HepG2 (cell line): ENCODE results near the gene HES1. TPM values are rescaled to one million over a fixed set of nuclear protein-coding genes. Genes with fewer than 3 reads are reported as not detected.

Experiments used
- AGO2 ChIP-seq: fragments of 200-400 bp; formaldehyde crosslinking; optimal IDR thresholded peaks from 2 replicates; pipeline ENCODE3; 2017; ENCODE audit warnings: mild to moderate bottlenecking, low read depth, low read length, moderate library complexity
- ETV6 ChIP-seq: sonication (generic); formaldehyde crosslinking; conservative IDR thresholded peaks from 2 replicates; pipeline ENCODE4 v1.4.0; 2020; ENCODE audit warnings: missing genetic modification reagents
- HDAC1 ChIP-seq: sonication (generic); formaldehyde crosslinking; IDR thresholded peaks from 2 replicates; pipeline ENCODE4 v1.5.1; 2020; ENCODE audit warnings: mild to moderate bottlenecking, missing genetic modification reagents
- HIVEP1 ChIP-seq: sonication (generic); formaldehyde crosslinking; IDR thresholded peaks from 2 replicates; pipeline ENCODE4 v1.4.0; 2020; ENCODE audit warnings: mild to moderate bottlenecking, missing genetic modification reagents
- MIER3 ChIP-seq: IDR thresholded peaks from 2 replicates; pipeline ENCODE4 v1.6.1; 2016; ENCODE audit warnings: missing compliant biosample characterization, borderline replicate concordance
- PHF5A ChIP-seq: IDR thresholded peaks from one replicate; pipeline ENCODE4 v1.6.1; 2018; ENCODE audit warnings: low read depth, missing genetic modification reagents; ENCODE audit not compliant: unreplicated experiment
- RNF2 ChIP-seq: fragments of 450-650 bp; conservative IDR thresholded peaks from 2 replicates; pipeline ENCODE4 v1.6.1; 2016; ENCODE audit warnings: low read depth
- SOX5 ChIP-seq: IDR thresholded peaks from 2 replicates; pipeline ENCODE4 v1.6.1; 2016; ENCODE audit warnings: borderline replicate concordance
- ZNF616 ChIP-seq: sonication (generic); formaldehyde crosslinking; IDR thresholded peaks from 2 replicates; pipeline ENCODE4 v1.5.0; 2020; ENCODE audit warnings: low read depth, mild to moderate bottlenecking, missing genetic modification reagents
- ZNF83 ChIP-seq: sonication (generic); formaldehyde crosslinking; IDR thresholded peaks from 2 replicates; pipeline ENCODE4 v1.4.0; 2020; ENCODE audit warnings: missing genetic modification reagents, mild to moderate bottlenecking, borderline replicate concordance
- polyA plus RNA-seq, 8 experiments: library from polyadenylated mRNA; depleted of rRNA in 3 of 8; stranded (reverse) in 7 of 8; unstranded in 1 of 8; fragments of >200 nt; fragmentation: Illumina TruSeq in 4 of 8; extraction: Trizol in 4 of 8; gene quantifications; 2 replicates each; pipeline versions ENCODE4 v1.2.1 to v1.2.3, GENCODE V29; 2011 to 2016; ENCODE audit warnings: low read depth in 4 of 8, missing spikeins in 1 of 8, mixed read lengths in 1 of 8; ENCODE audit not compliant: insufficient read depth in 1 of 8
- total RNA-seq, 5 experiments: library from RNA; depleted of rRNA; stranded (reverse); fragments of >200 nt; fragmentation: Illumina TruSeq; extraction: Trizol; gene quantifications; 2 replicates each; pipeline ENCODE4 v1.2.3, GENCODE V29; 2016; ENCODE audit warnings: low read depth in 1 of 5
- TF ChIP-seq, protein P1 (sequence below): sonication (generic); formaldehyde crosslinking; IDR thresholded peaks from 2 replicates; pipeline ENCODE4 v1.8.0; 2022; ENCODE audit warnings: mild to moderate bottlenecking, missing genetic modification reagents, moderate library complexity
- TF ChIP-seq, protein P2 (sequence below): sonication (generic); formaldehyde crosslinking; IDR thresholded peaks from 2 replicates; pipeline ENCODE4 v1.5.0; 2020; ENCODE audit warnings: mild to moderate bottlenecking, missing genetic modification reagents, borderline replicate concordance
- TF ChIP-seq, protein P3 (sequence below): sonication (generic); formaldehyde crosslinking; IDR thresholded peaks from 2 replicates; pipeline ENCODE4 v1.8.1; 2022; ENCODE audit warnings: mild to moderate bottlenecking, missing genetic modification reagents
- TF ChIP-seq, protein P4 (sequence below): sonication (generic); formaldehyde crosslinking; IDR thresholded peaks from 2 replicates; pipeline ENCODE4 v1.4.0; 2020; ENCODE audit warnings: mild to moderate bottlenecking, missing genetic modification reagents, borderline replicate concordance

Gene HES1
- total and polyA plus RNA-seq, 2 of the 13 experiments (the other 11 are each of a cell fraction or from before 2014, with no cell fraction given): 15.4 to 19.8 TPM

DNA sequence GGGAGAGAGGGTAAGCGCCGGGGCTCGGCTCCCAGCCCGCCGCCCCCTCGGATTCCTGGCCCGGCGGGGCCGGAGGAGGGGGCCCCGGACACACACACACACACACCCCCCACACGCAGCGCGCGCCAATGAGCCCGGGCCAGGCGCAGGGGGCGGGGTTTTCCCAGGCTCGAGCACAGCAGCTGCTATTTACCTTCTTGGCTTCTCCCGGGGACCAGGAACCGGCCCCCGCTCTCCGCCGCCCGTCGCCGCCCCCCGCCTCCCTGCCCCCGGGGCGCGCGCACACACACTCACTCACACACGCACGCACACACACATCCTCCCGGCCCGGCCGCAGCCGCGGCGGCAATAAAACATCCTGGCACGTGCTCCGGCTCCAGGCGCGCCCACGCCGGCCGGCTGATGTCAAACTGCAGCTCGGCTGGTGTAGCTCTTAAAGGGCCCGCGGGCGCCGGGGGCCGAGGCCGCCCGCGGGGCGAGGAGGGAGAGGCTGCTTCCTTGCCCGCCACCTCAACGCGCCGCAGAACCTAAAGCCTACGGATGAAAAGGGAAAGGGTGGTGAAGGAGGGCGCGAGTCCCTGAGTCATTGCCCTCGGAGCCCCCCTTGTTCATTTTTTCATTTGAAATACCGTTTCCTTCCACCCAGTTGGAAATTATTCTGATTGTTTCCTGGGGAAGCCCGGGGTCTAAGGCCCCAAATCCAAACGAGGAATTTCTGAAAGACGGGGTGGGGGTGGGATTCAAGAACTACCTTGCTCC lies 1.0 kb upstream of the HES1 start (continued):
- peak; percentile 88 for TF ChIP-seq HIVEP1
- 0 out of 2 replicates have a peak, but pooled peaks have one; percentile 24 for TF ChIP-seq ETV6 (CRISPR knock-in tag)
- TF ChIP-seq PHF5A (CRISPR knock-in tag): peak; percentile 58
- peak; percentile 13 for TF ChIP-seq AGO2
- TF ChIP-seq HDAC1 (CRISPR knock-in tag): peak; percentile 97
- 0 out of 2 replicates have a peak, but pooled peaks have one; percentile 18 for TF ChIP-seq MIER3 (CRISPR knock-in tag)
- TF ChIP-seq, protein P1, sequence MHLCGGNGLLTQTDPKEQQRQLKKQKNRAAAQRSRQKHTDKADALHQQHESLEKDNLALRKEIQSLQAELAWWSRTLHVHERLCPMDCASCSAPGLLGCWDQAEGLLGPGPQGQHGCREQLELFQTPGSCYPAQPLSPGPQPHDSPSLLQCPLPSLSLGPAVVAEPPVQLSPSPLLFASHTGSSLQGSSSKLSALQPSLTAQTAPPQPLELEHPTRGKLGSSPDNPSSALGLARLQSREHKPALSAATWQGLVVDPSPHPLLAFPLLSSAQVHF (CRISPR knock-in tag): 0 out of 2 replicates have a peak, but pooled peaks have one; percentile 48
- no peak; the same call in 1 of the 2 replicates for TF ChIP-seq RNF2
- TF ChIP-seq ZNF83 (CRISPR knock-in tag): no peak
- TF ChIP-seq, protein P2, sequence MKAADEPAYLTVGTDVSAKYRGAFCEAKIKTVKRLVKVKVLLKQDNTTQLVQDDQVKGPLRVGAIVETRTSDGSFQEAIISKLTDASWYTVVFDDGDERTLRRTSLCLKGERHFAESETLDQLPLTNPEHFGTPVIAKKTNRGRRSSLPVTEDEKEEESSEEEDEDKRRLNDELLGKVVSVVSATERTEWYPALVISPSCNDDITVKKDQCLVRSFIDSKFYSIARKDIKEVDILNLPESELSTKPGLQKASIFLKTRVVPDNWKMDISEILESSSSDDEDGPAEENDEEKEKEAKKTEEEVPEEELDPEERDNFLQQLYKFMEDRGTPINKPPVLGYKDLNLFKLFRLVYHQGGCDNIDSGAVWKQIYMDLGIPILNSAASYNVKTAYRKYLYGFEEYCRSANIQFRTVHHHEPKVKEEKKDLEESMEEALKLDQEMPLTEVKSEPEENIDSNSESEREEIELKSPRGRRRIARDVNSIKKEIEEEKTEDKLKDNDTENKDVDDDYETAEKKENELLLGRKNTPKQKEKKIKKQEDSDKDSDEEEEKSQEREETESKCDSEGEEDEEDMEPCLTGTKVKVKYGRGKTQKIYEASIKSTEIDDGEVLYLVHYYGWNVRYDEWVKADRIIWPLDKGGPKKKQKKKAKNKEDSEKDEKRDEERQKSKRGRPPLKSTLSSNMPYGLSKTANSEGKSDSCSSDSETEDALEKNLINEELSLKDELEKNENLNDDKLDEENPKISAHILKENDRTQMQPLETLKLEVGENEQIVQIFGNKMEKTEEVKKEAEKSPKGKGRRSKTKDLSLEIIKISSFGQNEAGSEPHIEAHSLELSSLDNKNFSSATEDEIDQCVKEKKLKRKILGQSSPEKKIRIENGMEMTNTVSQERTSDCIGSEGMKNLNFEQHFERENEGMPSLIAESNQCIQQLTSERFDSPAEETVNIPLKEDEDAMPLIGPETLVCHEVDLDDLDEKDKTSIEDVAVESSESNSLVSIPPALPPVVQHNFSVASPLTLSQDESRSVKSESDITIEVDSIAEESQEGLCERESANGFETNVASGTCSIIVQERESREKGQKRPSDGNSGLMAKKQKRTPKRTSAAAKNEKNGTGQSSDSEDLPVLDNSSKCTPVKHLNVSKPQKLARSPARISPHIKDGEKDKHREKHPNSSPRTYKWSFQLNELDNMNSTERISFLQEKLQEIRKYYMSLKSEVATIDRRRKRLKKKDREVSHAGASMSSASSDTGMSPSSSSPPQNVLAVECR (CRISPR knock-in tag): peak; percentile 93
- TF ChIP-seq, protein P3, sequence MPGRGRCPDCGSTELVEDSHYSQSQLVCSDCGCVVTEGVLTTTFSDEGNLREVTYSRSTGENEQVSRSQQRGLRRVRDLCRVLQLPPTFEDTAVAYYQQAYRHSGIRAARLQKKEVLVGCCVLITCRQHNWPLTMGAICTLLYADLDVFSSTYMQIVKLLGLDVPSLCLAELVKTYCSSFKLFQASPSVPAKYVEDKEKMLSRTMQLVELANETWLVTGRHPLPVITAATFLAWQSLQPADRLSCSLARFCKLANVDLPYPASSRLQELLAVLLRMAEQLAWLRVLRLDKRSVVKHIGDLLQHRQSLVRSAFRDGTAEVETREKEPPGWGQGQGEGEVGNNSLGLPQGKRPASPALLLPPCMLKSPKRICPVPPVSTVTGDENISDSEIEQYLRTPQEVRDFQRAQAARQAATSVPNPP (CRISPR knock-in tag): 0 out of 2 replicates have a peak, but pooled peaks have one; percentile 81
- no peak for TF ChIP-seq ZNF616 (CRISPR knock-in tag)
- peak; percentile 87 for TF ChIP-seq SOX5 (CRISPR knock-in tag)
- TF ChIP-seq, protein P4, sequence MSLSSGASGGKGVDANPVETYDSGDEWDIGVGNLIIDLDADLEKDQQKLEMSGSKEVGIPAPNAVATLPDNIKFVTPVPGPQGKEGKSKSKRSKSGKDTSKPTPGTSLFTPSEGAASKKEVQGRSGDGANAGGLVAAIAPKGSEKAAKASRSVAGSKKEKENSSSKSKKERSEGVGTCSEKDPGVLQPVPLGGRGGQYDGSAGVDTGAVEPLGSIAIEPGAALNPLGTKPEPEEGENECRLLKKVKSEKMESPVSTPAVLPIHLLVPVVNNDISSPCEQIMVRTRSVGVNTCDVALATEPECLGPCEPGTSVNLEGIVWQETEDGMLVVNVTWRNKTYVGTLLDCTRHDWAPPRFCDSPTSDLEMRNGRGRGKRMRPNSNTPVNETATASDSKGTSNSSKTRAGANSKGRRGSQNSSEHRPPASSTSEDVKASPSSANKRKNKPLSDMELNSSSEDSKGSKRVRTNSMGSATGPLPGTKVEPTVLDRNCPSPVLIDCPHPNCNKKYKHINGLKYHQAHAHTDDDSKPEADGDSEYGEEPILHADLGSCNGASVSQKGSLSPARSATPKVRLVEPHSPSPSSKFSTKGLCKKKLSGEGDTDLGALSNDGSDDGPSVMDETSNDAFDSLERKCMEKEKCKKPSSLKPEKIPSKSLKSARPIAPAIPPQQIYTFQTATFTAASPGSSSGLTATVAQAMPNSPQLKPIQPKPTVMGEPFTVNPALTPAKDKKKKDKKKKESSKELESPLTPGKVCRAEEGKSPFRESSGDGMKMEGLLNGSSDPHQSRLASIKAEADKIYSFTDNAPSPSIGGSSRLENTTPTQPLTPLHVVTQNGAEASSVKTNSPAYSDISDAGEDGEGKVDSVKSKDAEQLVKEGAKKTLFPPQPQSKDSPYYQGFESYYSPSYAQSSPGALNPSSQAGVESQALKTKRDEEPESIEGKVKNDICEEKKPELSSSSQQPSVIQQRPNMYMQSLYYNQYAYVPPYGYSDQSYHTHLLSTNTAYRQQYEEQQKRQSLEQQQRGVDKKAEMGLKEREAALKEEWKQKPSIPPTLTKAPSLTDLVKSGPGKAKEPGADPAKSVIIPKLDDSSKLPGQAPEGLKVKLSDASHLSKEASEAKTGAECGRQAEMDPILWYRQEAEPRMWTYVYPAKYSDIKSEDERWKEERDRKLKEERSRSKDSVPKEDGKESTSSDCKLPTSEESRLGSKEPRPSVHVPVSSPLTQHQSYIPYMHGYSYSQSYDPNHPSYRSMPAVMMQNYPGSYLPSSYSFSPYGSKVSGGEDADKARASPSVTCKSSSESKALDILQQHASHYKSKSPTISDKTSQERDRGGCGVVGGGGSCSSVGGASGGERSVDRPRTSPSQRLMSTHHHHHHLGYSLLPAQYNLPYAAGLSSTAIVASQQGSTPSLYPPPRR (CRISPR knock-in tag): peak; percentile 94
